PC-9 (cell line): ENCODE measurements around the gene CEP63.

Experiments used
- EZH2 ChIP-seq: fragments of 200-600 bp; sonication (generic); IDR thresholded peaks from 2 replicates; pipeline ENCODE4 v1.8.0; 2017; ENCODE audit warnings: antibody characterized with exemption, low read depth
- TF ChIP-seq, protein P1 (sequence below): fragments of 200-600 bp; sonication (generic); conservative IDR thresholded peaks from 2 replicates; pipeline ENCODE4 v1.6.1; 2017; ENCODE audit warnings: mixed run types, antibody characterized with exemption, mild to moderate bottlenecking, moderate library complexity

DNA sequence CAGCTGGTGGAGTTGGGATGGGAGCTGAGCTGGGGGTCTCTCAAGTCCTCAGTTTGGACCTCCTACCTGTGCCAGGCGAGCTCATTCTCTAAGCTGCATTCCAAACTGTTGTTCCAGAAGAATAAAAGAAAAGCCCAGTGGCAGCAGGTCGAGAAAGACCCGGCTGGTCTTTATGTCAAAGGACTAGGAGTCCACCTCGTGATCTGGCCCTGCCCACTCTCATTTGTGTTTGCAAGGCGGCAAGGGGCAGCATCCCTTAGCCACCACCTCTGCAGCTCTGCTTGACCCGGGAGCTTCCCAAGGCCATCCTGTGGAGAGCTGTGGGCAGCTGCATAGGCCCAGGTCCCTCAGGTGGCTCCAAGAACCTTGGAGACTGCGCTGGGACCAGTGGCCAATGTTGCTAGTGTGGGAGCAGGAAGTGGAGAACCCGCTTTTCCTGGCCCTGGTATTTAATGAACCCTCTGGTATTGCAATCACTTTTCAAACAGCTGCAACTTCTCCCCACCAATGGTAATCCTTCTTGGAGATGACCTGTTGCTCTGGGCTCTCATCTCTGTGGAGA is 134.1 kb downstream of the CEP63 start:
- TF ChIP-seq, protein P1, sequence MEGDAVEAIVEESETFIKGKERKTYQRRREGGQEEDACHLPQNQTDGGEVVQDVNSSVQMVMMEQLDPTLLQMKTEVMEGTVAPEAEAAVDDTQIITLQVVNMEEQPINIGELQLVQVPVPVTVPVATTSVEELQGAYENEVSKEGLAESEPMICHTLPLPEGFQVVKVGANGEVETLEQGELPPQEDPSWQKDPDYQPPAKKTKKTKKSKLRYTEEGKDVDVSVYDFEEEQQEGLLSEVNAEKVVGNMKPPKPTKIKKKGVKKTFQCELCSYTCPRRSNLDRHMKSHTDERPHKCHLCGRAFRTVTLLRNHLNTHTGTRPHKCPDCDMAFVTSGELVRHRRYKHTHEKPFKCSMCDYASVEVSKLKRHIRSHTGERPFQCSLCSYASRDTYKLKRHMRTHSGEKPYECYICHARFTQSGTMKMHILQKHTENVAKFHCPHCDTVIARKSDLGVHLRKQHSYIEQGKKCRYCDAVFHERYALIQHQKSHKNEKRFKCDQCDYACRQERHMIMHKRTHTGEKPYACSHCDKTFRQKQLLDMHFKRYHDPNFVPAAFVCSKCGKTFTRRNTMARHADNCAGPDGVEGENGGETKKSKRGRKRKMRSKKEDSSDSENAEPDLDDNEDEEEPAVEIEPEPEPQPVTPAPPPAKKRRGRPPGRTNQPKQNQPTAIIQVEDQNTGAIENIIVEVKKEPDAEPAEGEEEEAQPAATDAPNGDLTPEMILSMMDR, result no peak
- TF ChIP-seq EZH2, result no peak
